ENCODE results near the gene VPS54.

VPS54 gene

DNA sequence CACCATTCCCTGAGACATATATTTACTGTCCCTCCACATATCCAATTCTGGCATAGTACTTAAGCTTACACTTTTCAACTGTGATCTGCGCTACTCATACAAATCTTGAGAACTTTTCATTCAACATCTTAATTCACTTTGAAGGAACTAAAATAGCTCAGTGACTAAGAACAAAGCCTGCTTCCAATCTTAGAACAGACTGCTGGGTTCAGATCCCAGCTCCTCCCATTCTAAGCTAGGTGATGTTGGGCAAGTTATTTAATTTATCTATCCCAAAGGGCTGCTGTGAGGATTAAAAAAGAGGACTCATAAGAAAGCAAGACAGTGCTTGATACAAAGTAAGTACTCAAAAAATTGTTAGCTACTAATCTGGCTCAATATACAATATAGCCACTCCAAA, 119.6 kb downstream of the VPS54 start:
- no peak for DNase-seq

DNA sequence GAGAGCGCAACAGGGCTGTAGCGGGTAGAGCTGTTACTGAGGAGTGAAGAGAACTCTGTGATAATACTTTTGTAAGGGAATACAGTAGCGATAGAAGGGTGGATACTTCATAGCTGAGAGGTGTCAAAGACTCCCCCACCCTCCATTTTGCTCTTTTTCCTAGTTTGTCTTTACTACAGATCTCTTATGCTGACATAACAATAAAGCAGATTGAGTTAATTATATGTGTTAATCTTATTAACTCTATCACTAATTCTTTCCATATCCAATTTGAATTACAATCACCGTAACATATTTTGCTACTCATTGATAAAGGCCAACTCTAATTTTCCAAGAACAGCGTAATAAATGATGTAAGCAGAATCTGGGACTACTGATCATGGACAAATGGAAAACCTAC, 120.4 kb downstream of the VPS54 start:
- DNase-seq, result no peak

DNA sequence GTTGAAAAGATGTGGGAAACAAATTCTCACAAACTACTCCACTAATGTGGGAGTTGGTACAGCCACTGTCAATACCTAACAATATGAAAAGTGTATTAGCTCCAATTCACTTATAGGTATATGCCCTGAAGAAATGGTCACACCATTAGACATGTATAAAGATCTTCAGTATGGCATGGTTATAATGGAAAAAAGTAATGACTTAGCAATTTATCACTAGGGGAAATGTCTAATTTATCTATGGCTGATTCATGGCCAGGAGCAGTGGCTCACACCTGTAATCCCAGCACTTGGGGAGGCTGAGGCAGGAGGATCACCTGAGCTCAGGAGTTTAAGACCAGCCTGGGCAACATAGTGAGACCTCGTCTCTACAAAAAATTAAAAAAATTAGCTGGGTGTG, 125.1 kb downstream of the VPS54 start:
- DNase-seq, result no peak

DNA sequence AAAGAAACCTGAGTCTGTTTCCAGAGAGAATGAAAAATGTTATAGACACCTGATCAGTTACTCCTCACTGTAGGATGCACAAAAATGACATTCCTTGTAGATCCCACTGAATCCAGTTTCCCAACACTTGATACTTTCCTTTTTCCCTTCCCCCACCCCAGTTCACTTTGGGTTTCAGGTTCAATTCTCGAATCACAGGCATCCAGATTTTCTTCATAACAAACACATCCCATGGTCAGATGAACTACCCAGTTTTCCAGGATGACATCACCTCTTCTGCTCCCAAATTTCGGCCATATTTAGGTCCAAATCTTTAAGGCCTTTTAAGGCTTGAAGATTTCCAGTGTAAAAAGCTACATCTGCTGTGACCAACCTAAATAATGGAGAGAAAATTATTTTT, 126.1 kb downstream of the VPS54 start:
- no peak for DNase-seq

DNA sequence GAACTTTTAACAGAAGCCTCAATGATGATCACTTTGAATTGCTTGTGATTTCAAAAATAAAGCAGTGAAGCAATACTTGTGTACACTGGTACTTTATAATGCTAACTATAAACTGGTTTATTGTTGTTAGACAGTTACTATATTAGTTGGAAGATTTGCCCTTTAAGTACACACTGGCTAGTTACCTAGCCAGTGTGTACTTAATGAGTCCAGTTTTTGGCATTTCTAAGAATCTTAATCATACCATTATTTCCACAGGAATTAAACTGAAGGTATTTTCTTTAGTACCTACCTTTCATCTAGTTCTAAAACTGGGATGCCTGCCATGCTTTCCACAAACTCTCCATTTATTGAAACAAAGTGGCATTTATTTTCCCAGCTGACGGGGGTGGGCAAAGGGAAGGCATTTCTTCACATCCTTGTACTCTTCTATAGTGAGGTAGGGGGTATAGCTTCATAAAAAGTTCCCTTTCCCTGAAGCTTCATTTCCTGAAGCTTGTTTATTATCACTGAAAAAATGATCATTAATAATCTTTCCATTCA, 127.7 kb downstream of the VPS54 start:
- DNase-seq, result no peak

DNA sequence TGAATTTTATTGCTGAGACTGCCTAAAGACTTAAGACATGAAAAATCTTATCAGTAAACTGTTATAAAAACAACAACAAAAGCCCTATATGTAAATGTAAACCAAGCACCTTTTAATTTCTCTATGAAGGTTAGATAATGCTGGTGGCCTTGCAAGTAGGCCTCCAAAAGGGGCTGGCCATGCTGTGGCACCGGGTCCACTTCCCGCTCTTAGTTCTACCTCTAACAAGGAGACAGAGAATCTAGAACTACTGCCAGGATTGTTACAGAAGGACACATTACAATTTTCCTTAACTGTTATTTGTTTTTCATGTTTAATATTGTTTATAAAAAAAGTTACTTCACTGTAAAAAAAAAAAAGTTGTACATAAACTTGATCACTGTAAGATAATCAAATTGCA, 128.6 kb downstream of the VPS54 start:
- DNase-seq, result no peak

DNA sequence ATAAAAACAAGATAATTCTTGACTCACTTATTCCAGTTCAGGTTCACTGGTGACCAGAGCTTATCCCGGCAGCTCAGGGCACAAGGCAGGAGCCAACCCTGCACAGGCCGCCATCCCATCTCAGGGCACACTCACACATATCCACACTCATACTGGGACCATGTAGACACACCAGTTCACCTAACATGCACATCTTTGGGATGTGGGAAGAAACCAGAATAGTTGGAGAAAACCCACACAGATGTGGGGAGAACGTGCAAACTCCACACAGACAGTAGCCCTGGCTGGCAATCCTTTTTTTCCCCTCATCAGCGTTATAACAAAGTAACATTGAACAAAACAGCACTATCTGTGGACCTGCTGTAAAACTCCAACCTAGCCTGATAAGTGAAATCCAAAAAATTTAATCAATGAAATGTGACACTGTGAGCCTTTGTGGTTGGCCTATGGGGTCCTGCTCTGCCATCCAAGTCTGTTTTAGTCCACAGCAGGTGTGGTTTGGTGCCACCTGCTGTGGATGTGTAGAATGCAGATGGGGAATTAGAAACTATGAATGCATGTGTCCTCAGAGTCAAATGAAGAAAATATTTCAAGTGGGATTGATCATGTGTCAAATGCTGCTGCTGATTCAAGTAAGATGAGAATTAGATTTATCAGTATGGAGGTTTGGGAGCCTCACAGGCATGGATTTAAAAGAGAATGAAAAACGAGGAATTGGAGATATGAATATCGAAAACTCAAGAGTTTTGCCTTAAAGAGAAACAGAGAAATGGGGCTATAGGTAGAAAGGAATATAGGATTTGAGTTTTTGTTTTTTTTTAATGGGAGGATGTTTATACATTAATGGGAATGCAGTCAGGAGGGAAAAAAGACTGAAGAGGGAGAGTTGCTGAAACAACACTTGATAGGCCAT, 130.5 kb downstream of the VPS54 start:
- DNase-seq, result peak; percentile 34 to 57

DNA sequence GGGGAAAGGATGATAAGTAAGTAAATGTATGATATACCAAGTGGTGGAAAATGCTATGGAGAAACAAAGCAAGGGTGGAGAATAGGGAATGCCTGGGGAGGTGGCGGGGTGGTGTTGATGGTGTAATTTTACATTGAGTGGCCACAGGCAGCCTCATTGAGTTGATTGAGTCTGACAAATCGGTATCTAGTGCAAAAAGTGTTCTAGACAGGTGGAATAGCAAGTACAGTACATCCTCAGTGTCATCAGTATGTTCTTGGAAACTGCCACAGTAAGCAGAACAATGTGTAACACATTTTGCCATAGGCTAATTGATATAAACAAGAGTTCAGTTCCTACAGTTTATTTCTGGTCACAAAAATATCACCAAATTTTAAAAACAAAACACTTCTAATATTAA, 131.2 kb downstream of the VPS54 start:
- DNase-seq, result no peak

DNA sequence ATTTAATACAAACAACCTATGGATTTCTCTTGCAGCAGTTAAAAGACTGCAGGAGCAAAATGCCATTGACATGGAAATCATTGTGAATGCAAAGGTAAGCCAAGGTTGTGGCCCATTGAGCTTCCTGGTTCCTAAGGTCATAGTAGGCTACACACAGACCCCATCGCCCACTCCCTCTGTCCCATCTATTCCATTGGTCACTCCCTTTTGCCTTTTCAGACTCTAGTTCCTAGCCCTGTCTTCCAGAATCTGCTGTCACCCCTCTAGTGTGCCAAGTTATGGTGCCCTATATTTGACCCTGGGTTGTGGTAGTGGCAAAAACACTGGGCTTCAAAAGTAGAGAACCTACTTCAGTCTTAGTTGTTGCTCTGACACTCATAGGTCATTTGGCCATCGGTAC, 132.8 kb downstream of the VPS54 start:
- no peak for DNase-seq

DNA sequence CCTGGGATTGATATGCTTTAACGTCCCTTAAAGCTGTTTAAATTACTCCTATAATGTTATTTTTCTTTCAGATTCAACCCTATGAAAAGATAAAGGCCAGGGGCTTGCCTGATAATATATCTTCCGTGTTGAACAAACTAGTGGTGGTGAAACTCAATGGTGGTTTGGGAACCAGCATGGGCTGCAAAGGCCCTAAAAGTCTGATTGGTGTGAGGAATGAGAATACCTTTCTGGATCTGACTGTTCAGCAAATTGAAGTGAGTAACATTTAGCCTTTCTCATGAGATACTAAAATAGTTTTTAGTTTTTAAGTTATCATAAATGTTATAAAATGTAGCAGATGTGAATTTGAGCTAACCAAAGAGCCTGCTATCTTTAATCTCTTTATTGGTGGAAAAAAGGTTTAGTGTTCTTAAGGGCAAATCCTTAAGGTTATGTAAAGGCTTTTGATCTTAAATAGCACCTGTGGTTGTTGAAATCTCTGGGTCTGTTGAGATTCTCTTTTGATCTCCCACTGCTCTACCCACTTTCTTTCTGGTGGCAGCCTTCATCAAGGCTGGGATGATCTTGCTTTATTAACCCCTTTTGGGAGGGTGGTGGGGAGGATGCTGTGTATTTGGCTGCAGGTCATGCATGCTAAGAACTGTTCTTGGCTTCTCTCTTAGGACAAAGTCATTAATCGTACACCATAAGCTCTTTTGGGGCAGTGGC, 136.7 kb downstream of the VPS54 start:
- no peak for DNase-seq

DNA sequence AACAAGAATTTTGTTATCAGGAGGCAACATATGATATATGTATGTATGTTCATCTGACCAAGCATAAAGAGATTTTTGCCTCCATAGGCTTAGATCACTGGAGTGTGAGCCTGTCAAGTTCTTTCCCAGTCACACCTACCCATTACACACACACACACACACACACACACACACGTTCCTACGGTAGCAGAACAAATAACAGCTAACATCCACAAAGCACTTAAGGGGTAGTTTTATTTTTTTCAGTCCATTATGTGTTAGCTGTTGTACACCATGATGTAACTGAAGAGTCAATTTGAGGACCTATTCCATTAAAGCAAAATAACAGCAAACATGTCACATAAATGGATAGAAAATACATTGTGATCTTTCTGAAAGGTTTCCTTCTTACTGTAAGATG, 138.0 kb downstream of the VPS54 start:
- DNase-seq, result no peak

DNA sequence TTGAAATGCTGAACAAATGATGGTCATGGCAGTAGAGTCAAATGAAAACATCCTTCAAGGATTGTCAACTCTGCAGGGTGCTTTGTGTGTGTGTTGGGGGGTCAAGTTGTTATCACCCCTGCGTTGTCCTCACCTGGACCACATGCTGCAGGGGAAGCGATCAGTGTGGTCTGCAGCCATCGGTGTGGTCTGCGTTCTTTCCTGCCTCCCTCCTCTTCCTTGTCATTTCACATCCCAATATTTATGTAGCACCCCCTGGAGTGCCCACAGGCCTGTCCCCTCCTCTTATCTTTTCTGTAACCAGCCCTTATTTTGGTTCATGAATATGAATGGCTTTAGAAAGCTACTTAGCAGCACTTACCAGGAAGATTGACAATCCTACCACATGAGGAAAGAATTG, 138.6 kb downstream of the VPS54 start:
- DNase-seq, result no peak

DNA sequence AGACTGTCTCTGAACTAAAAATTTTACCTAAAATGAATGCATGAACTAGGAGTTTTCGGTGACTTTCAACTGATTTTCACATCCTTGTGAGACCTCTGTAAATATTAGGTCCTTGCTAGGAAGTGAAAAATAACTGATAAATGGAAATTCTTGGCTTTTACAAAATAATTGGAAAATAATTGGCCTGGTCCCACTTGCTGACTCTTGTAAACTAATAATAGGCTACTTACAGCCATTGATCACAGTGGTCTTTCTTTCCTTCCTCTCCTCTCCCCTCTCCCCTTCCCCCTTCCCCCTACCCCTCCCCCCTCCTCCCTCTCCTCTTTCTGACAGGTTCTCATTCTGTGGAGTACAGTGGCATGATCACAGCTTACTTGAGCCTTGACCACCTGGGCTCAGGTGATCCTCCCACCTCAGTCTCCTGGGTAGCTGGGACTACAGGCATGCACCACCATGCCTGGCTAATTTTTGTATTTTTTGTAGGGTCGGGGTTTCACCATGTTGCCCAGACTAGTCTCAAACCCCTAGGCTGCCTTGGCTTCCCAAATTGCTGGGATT, 139.3 kb downstream of the VPS54 start:
- DNase-seq, result no peak

DNA sequence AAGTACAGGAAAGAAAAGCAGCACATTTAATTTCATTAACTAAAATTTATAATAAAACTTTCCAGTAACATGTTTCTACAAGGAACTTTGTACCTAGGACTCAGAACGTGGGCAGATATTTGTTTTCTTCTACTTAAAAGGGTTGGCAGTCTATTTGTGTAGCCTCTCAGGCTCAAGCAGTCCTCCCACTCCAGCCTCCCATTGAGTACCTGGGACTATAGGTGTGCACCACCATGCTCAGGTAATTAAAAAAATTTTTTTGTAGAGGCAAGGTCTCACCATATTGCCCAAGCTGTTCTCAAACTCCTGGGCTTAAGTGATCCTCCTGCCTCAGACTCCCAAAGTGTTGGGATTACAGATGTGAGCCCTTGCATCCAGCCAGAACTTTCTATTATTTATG, 140.7 kb downstream of the VPS54 start:
- no peak for DNase-seq

DNA sequence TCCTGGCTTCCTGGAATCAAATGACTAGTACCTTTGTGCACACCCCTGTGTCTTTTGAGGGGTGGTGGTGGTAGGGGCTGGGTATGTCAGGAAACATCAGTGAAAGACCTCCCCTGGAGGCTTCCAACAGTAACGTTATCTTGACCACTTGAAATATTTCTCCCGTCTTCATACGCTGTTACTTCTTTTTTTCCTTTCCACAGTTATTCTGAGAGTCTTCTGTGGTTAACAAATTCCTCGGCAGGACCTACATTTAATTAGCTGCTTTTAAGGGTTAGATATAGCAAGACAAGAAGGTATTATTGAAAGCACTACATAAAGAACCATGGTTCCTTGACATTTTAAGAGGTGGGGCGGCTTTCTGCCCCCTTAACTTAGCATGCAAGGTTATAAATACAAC, 142.9 kb downstream of the VPS54 start:
- no peak for DNase-seq

DNA sequence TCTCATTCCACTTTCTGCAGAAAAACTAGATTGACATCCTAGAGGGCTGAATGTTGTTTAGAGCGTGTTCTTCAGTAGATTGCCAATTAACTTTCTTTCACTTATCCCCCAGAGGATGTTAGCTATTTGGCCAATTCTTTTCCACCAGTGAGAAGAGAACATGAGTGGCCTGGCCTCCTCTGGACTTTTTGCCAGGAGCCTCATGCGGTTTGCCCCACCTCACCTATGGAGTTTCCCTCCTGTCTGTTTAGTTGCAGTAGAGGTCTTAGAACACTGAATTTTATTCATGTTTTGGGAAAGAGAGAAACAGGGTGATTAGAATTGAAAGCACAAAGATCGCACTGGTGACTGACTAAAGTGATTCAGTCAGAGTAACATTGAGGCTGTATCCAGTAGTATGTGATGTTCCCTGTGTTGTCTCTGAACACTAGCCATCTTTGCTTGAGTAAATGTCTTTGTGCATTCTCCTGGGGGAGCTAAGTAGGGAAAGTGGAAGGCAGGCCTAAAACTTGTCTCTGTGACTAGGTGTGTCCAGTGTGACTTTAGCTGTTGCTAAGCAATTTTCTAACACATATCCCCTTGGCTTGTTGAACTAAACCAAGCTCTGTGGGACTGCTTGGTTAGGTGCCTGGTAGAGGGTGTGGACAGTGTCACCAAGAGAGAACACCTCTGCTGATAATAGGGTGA, 143.5 kb downstream of the VPS54 start:
- no peak for DNase-seq

DNA sequence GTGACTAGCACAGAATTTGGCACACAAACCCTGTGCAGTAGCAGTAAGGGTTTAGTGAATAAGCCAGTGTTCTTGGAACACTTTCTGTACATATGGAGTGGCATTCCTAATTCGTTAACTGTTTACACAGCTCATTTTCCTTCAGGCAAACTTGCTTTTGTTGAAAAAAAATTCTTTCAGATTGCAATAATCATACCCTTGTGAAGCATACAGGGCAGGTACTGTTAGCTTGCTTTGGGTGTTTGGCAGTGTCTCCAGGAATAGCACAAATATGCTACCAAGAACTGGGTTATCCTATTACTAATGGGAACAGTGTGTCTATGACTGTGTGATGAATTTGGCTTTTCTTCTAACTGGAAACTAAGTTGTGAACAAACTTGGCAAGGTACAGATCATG, 144.1 kb downstream of the VPS54 start:
- no peak for DNase-seq

DNA sequence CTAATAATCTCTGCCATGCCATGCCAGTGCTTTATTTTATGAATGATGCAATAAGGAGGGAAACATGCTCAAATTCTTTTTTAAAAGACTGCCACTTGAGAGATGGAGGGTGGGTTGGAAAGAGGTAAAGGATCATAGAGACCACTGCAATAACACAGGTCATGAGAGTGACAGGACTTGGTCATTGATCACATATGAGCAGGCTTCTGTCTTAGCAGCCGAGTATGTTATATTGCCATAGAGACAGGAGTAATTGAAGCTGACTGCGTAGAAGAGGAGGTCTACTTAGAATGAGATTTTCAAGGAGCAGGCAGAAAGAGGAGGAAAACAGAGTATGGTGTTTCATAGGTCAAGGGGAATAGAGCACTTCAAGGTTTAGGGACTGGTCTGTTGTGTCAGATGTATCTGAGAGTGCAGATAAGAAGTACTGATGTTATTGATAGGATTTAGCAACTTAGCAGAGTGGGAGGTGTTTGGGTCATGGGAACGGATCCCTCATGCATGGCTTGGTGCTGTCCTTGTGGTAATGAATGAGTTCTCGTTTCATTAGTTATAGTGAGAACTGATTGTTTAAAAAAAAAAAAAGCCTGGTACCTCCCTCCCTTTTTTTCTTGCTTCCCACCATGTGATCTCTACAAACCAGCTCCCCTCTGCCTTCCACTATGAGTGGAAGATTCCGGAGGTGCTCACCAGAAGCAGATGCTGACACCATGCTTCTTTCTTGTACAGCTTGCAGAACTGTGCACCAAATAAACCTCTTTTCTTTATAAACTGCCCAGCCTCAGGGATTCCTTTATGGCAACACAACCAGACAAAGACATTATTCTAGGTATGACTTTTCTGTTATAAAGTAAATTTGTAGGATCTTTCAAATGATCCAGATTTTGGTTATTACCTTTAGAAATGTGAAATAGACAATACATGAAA, 144.8 kb downstream of the VPS54 start:
- DNase-seq, result no peak

DNA sequence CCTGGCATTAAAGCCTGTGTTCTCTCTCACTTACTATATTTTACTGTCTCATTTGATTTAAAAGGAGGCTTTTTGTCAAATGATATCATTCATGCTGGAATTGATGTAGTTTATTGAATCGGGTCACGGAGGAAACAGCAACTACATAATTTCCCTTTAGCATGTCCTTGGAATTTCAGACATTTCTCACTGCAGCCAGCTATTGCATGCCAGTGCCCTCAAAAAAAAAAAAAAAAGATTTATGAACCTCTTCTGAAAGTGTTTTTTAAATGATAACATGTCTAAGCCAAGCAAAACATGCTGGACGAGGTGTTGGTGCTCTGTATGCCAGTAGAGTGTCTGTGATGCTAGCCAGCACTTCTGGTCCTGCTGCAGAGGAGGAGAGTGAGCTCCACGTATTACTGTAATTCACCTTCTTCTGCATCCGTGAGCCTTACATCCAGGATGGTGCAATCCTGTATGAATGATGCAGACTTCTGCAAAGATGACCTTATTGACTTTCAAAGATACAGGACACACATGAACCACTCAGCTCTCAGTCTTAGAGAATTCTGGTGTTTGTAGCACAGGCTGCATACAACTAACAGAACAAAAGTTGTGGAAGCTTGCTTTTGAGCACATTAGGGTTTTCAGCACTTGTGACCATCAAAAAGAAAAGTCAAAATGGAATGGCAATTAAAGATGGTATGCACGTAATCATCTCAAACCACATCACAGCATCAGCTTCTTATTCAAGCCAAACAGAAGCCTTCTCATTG, 146.5 kb downstream of the VPS54 start:
- DNase-seq, result no peak

DNA sequence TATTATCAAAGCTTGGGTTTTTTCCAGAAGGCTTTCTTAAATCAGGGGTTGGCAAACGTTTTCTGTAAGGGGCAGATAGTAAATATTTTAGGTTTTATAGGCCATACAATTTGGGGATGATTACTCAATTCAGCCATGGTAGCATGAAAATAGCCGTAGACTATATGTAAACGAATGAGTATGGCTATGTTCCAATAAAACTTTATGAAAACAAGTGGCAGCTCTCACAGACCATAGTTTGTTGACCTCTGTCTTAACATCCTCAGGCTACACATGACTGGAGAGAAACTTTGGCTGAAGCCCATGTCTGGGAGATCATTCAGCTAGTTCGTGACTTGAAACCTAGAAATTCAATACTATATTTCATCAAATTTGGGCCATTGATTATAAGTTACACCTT, 147.4 kb downstream of the VPS54 start:
- no peak for DNase-seq

DNA sequence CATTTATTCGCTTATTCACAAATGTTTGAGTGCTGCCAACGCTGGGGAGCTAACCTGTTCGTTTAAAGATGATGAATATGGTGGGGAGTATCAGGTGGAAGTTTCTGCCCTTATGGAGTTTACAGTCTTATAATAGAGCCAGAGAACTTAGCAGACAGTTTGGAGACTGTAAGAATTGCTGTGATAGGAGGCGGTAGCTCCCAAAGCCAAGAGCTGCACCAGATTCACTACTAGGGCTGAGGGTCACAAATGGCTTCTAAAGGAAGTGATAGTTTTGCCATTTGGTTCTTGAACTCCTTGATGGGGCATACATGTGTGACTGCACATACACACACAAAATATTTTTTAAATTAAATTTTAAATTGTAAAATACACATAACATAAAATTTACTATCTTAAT, 148.5 kb downstream of the VPS54 start:
- no peak for DNase-seq

Measured in activated CD4-positive, alpha-beta T cell treated with anti-CD3 and anti-CD28 coated beads, Interleukin-2, amount 50 U/mL, for 48 hours (primary cell).